Keratinocyte (primary cell): ENCODE data around the gene RPRML. TPM values are rescaled to one million over a fixed set of nuclear protein-coding genes. Genes with fewer than 3 reads are reported as not detected.

Experiments
- DNase-seq: peaks from one replicate; pipeline ENCODE4 v3.0.0-alpha.2; 2011; ENCODE audit warnings: low read depth, missing footprints, low spot score
- FAIRE-seq: peaks from 2 replicates; lab custom pipeline; 2011; peaks lifted over from hg19 to GRCh38; lab: Jason Lieb, UNC
- H2AFZ ChIP-seq: 2 replicates; pipeline ENCODE4 v1.6.0; 2012; ENCODE audit warnings: low read length, control low read depth, inconsistent platforms; ENCODE audit not compliant: control insufficient read depth
- H3K27ac ChIP-seq: 2 replicates; pipeline ENCODE4 v1.5.1; 2011; ENCODE audit warnings: low read length; ENCODE audit not compliant: control insufficient read depth, insufficient read depth
- H3K27me3 ChIP-seq: 3 replicates; pipeline ENCODE4 v1.6.0; 2011; ENCODE audit warnings: low read length; ENCODE audit not compliant: control insufficient read depth, insufficient read depth; ENCODE audit errors: extremely low read depth
- H3K36me3 ChIP-seq, 2 experiments: 2 replicates in 1 of 2; 3 replicates in 1 of 2; pipeline ENCODE4 v1.5.1; 2011; ENCODE audit warnings: low read length in 2 of 2, mild to moderate bottlenecking in 1 of 2; ENCODE audit not compliant: control insufficient read depth in 2 of 2, insufficient read depth in 2 of 2; ENCODE audit errors: extremely low read depth in 1 of 2
- H3K4me1 ChIP-seq: 3 replicates; pipeline ENCODE4 v1.5.1; 2011; ENCODE audit warnings: low read length; ENCODE audit not compliant: control insufficient read depth, insufficient read depth; ENCODE audit errors: extremely low read depth
- H3K4me2 ChIP-seq: 3 replicates; pipeline ENCODE4 v1.6.0; 2011; ENCODE audit warnings: low read depth, low read length; ENCODE audit not compliant: control insufficient read depth, insufficient read depth; ENCODE audit errors: extremely low read depth
- H3K4me3 ChIP-seq, 3 experiments: fragments of 200-600 bp in 1 of 3; sonication (generic) in 1 of 3; 2 replicates in 2 of 3; 3 replicates in 1 of 3; pipeline ENCODE4 v1.5.1; 2011 to 2016; ENCODE audit warnings: low read length in 3 of 3, mild to moderate bottlenecking in 3 of 3, control low read depth in 2 of 3, inconsistent platforms in 1 of 3, low read depth in 1 of 3, mixed read lengths in 1 of 3, mixed run types in 1 of 3, moderate library complexity in 1 of 3; ENCODE audit not compliant: control insufficient read depth in 2 of 3, insufficient read depth in 2 of 3; ENCODE audit errors: extremely low read depth in 1 of 3
- H3K79me2 ChIP-seq: 2 replicates; pipeline ENCODE4 v1.6.0; 2012; ENCODE audit warnings: low read length; ENCODE audit not compliant: control insufficient read depth, insufficient read depth
- H3K9ac ChIP-seq: 3 replicates; pipeline ENCODE4 v1.6.0; 2011; ENCODE audit warnings: low read length; ENCODE audit not compliant: control insufficient read depth, insufficient read depth; ENCODE audit errors: extremely low read depth
- H3K9me1 ChIP-seq: 3 replicates; pipeline ENCODE4 v1.6.0; 2011; ENCODE audit warnings: low read length; ENCODE audit not compliant: control insufficient read depth, insufficient read depth; ENCODE audit errors: extremely low read depth
- H3K9me3 ChIP-seq: 2 replicates; pipeline ENCODE4 v1.5.1; 2012; ENCODE audit warnings: low read depth, low read length; ENCODE audit not compliant: control insufficient read depth
- H4K20me1 ChIP-seq: 3 replicates; pipeline ENCODE4 v1.6.0; 2011; ENCODE audit warnings: low read length; ENCODE audit not compliant: control insufficient read depth, insufficient read depth; ENCODE audit errors: extremely low read depth
- EZH2 ChIP-seq: IDR thresholded peaks from one replicate; pipeline ENCODE4 v1.6.1; 2012; ENCODE audit warnings: inconsistent platforms, mild to moderate bottlenecking, low read length, moderate library complexity
- dilution Hi-C: fragments of 300-500 bp; cut with MboI; formaldehyde crosslinking; loops from one replicate; pipeline ENCODE4 v1.7.0; 2020; ENCODE audit warnings: low sequenced_read_pairs; ENCODE audit not compliant: extremely low pct_ligation_motif_present
- polyA plus RNA-seq, 5 experiments: library from polyadenylated mRNA; depleted of rRNA in 3 of 5; stranded (reverse) in 3 of 5; stranded (forward) in 1 of 5; unstranded in 1 of 5; fragments of >200 nt; gene quantifications; 1 replicate in 1 of 5; 2 replicates in 3 of 5; 3 replicates in 1 of 5; pipeline versions ENCODE4 v1.2.1 to v1.2.3, GENCODE V29; 2011 to 2012; ENCODE audit warnings: missing spikeins in 2 of 5, low read depth in 1 of 5, low replicate concordance in 1 of 5
- TF ChIP-seq, protein P1 (sequence below), 3 experiments: IDR thresholded peaks in 1 of 3; conservative IDR thresholded peaks in 1 of 3; optimal IDR thresholded peaks in 1 of 3; 2 replicates in 2 of 3; 3 replicates in 1 of 3; pipeline versions ENCODE3 to v1.5.1; 2011; ENCODE audit warnings: low read length in 3 of 3, mild to moderate bottlenecking in 3 of 3, moderate library complexity in 2 of 3, control low read depth in 1 of 3, inconsistent platforms in 1 of 3; ENCODE audit not compliant: insufficient read depth in 2 of 3; ENCODE audit errors: extremely low read depth in 1 of 3

RPRML gene
- polyA plus RNA-seq, 1 donor (not counting 4 experiments of a cell fraction or from before 2014, with no cell fraction given) = not detected

DNA sequence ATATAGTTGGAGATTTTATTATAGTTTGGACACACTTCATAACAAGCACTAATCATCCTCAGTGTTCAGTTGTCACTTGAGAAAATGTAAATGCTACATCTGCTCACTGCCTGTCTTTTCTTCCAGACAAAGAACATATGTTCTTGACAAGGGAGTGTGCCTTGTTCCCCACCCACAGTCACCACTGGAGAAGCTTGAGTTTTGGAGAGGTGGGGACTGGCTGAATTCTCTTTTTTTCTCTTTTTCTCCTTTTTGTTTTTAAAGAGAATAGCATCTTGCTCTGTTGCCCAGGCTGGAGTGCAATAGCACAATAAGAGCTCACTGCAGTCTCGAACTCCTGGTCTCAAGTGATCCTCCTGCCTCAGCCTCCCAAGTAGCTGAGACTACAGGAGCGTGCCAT is 15.5 kb downstream of the RPRML start:
- peaks cover 2% of the 10 kb centered on the region for H4K20me1 ChIP-seq
- no peaks in the 10 kb centered on the region for H3K36me3 ChIP-seq
- H3K4me1 ChIP-seq = peaks cover 6% of the 10 kb centered on the region
- H3K4me3 ChIP-seq = no peak overlapping the region
- peaks cover 21% of the 10 kb centered on the region for H3K27me3 ChIP-seq
- FAIRE-seq = no peak
- TF ChIP-seq, protein P1, sequence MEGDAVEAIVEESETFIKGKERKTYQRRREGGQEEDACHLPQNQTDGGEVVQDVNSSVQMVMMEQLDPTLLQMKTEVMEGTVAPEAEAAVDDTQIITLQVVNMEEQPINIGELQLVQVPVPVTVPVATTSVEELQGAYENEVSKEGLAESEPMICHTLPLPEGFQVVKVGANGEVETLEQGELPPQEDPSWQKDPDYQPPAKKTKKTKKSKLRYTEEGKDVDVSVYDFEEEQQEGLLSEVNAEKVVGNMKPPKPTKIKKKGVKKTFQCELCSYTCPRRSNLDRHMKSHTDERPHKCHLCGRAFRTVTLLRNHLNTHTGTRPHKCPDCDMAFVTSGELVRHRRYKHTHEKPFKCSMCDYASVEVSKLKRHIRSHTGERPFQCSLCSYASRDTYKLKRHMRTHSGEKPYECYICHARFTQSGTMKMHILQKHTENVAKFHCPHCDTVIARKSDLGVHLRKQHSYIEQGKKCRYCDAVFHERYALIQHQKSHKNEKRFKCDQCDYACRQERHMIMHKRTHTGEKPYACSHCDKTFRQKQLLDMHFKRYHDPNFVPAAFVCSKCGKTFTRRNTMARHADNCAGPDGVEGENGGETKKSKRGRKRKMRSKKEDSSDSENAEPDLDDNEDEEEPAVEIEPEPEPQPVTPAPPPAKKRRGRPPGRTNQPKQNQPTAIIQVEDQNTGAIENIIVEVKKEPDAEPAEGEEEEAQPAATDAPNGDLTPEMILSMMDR (optimal IDR thresholded peaks at IDR 0.05 in 1 of 3, IDR thresholded peaks at IDR 0.05 in 1 of 3, conservative IDR thresholded peaks at IDR 0.05 in 1 of 3; ENCODE audit: extremely low read depth in 1 of 3, insufficient read depth in 2 of 3, low read length in 3 of 3) = no peak
- TF ChIP-seq EZH2 = no peak
- no peak for DNase-seq
- no peak overlapping the region for H3K27ac ChIP-seq
- H3K9me3 ChIP-seq = no peaks in the 10 kb centered on the region
- H3K4me2 ChIP-seq = no peak overlapping the region
- dilution Hi-C loops = no loop called here
- no peaks in the 10 kb centered on the region for H3K79me2 ChIP-seq
- H3K9me1 ChIP-seq = no peaks in the 10 kb centered on the region
- H2AFZ ChIP-seq = no peak overlapping the region
- H3K9ac ChIP-seq = no peak overlapping the region

DNA sequence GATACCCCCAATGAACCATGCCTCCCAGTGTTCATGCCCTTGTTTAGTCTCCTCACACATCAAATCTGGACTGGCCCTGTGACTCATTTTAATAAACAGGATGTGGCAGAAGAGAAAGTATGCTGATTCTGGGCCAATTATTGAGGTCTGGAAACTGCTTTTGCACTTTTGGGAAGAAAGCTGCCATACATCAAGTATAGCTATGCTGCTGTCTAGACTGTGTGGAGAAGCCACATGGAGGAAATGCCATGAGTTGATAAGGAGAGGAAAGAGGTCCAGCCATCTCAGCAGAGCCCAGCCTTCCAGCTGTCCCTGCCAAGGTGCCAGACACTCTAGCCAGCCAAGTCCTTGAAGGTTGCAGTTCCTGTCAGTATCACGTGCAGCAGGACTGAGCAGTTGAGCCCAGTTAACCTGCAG is 16.7 kb downstream of the RPRML start:
- no peak overlapping the region for H2AFZ ChIP-seq
- H3K4me2 ChIP-seq = peak overlapping the region; percentile 16
- dilution Hi-C loops = no loop called here
- no peak for TF ChIP-seq EZH2
- TF ChIP-seq, protein P1 (optimal IDR thresholded peaks at IDR 0.05 in 1 of 3, IDR thresholded peaks at IDR 0.05 in 1 of 3, conservative IDR thresholded peaks at IDR 0.05 in 1 of 3; ENCODE audit: extremely low read depth in 1 of 3, insufficient read depth in 2 of 3, low read length in 3 of 3) = no peak
- H3K36me3 ChIP-seq = no peaks in the 10 kb centered on the region
- H3K27me3 ChIP-seq = peaks cover 19% of the 10 kb centered on the region
- peaks cover 6% of the 10 kb centered on the region for H3K4me1 ChIP-seq
- no peak overlapping the region for H3K27ac ChIP-seq
- no peaks in the 10 kb centered on the region for H3K79me2 ChIP-seq
- no peak overlapping the region for H3K4me3 ChIP-seq
- no peak overlapping the region for H3K9ac ChIP-seq
- no peaks in the 10 kb centered on the region for H3K9me1 ChIP-seq
- DNase-seq (no peak), FAIRE-seq (no peak)
- no peaks in the 10 kb centered on the region for H3K9me3 ChIP-seq
- peaks cover 2% of the 10 kb centered on the region for H4K20me1 ChIP-seq
